HG03175 (cell line): ENCODE measurements around the gene SDHA.
"Not testable (repeated sequence)": the region's sequence is repeated elsewhere in the genome, so short reads cannot be mapped to it uniquely, and the experiment has no call there.

Experiments
- ATAC-seq: cut with Tn5 transposase; IDR thresholded peaks from one replicate; pipeline ENCODE4 v1.9.1; 2021; ENCODE audit warnings: mild to moderate bottlenecking, moderate library complexity; ENCODE audit not compliant: unreplicated experiment

The SDHA gene

DNA sequence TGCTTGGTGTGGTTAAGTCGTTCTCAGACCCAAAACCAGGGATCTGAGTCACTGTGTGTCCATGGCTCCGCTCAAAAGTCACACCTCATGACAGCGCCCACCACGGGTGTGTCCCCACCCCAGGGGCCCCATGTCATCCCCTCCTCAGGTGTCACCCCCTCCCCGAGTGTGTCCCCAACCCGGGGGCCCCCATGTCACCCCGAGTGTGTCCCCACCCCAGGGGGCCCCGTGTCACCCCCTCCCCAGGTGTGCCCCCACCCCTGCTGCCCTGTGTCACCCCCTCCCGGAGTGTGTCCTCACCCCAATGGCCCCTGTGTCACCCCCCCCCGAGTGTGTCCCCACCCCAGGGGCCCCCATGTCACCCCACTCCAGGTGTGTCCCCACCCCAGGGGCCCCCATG lies 21.8 kb upstream of the SDHA start:
- no peak for ATAC-seq

DNA sequence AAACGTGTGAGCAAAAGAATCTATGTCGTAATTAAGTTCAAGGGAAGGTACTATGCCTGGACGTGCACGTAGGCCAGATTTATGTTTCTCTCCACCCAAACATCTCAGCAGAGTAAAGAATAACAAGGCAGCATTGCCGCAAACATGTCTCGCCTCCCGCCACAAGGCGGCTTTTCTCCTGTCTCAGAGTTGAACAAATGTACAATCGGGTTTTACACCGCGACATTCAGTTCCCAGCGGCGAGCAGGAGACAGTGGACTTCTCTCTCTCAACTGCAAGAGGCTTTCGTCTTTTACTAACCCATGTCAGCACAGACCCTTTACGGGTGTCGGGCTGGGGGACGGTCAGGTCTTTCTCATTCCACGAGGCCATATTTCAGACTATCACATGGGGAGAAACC lies 21.1 kb upstream of the SDHA start:
- ATAC-seq, result not testable (repeated sequence)

DNA sequence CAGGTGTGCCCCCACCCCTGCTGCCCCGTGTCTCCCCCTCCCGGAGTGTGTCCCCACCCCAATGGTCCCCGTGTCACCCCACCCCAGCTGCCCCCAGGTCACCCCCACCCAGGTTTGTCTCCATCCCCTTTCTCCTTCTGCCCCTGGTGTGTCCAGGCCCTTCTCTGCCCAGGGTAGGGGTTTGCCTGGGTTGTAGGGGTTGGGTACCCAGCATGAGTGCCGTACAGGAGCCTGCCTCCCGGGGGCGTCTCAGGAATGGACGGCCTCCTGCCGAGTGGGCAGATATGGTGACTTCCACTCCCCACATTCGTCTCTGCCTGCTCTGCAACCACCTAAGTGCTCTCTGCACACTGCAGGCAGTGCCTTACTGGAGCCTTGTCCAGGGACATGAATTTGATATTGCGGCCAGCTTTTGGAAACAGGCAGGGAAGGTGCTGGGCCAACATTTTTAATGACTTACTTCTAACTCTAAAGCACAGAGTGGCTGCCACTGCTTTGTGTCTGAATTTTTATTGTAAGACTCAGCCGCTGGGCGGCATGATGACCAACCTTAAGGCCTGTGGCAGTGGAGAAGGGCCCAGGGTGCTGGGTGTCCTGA lies 20.1 kb upstream of the SDHA start:
- ATAC-seq, result no peak

DNA sequence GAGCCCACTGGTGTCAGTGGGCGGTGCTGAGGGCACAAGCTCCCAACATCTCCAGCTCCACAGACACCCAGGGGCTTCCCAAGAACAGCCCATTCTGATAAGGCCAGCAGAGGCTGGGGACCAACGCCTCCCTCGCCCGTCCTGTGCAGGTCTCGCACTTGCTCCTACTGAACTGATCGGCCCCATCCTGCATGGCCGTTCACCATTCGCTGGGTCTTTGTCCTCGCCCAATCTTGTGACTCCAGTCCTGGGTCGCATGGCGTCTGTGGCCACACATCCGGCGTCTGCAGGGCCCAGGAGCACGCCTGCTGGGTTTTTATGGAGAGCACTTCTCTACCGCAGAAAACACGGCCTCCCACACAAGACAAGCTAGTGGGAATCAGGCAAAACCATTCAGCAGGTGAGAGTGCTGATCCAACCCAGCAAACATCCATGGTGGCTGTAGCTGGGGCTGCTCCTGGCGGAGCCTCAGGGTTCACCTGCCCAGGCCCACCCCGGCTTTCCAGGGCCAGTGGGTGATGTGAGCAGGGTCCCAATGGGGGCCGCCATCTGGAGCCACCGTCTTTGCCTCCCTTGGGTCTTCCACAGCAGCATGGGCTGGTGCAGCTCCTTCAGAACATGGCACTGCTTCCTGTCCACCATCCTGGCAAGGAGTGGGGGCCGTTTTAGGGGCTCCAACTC lies 19.5 kb upstream of the SDHA start:
- ATAC-seq, result no peak

DNA sequence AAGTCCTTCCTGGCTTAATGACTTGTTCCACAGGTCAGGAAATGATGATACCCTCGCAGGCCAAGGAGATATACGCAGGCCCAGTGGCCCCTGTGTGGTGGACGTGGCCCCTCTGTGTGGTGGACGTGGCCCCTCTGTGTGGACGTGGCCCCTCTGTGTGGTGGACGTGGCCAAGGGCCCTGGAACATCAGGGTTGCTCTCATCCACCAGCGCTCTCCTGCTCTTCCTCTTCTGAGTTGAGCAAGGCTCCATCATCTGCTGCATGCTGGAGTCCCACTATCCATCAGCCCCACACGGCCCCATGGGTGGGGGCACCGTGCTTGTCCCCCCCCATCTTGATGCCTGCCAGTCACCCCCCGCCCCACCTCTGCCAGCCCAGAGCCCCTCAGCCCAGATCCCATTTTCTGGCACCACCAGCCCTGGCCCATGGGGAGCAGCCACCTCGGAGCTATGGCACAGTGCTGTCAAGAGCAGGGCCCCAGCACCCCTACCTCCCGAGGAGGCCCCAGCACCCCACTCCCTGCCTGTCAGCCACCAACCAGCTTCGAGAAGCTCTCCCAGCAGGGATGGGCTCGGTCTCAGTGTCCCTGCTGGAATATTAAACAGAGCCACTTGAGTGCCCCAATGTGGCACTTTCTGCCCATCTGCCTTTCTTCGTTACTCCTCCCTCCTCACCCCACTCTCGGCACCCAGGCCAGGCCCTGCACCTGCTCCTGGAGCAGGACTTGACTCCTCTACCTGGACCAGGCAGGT lies 18.7 kb upstream of the SDHA start:
- ATAC-seq, result no peak

DNA sequence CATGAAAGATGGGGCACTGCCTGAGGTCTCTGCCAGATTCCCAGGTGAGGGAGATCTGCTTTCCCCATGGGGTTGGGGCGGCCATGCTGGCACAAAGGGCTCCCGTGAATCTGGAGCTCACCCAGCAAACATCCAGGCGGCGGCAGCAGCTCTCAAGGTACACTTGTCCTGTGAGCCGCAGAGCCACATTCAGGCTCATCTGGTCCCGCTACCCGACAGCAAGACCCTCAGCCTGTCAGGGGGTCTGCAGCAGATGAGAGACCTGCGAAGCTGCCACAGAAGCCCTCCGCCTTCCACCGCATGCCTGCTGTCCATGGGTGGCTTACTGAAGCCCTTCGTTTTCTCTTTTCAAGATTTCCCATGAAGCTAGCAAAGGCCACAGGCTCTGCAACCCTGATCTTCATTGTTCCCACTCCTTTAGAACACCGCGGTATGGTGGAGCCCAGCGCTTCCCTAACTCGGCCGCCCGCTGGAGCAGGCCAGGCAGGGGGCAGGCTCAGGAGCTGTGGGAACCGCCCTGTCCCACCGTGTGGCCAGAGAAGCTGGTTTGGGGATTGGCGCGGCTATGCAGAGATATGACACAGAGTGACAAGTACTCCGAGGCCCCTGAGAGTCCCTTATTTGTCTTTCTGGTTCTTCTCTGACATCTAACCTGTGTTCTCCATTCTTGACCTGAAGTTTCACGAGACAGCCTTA lies 18.0 kb upstream of the SDHA start:
- ATAC-seq, result no peak

DNA sequence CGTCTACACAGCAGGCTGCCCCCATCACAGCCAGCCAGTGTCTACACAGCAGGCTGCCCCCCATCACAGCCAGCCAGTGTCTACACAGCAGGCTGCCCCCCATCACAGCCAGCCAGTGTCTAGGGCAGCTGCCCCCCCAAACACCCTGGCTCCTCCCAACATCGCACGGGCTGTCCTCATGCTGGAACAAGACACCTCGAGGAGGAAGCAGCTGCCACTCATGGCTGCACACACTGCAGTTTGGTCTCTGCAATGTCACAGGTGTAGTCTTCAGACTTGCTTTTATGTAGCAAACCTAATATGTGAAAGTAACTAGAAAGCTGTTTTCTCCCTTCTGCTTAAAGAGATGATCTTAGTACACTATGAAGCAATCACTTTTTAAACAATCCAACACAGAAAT lies 17.1 kb upstream of the SDHA start:
- no peak for ATAC-seq

DNA sequence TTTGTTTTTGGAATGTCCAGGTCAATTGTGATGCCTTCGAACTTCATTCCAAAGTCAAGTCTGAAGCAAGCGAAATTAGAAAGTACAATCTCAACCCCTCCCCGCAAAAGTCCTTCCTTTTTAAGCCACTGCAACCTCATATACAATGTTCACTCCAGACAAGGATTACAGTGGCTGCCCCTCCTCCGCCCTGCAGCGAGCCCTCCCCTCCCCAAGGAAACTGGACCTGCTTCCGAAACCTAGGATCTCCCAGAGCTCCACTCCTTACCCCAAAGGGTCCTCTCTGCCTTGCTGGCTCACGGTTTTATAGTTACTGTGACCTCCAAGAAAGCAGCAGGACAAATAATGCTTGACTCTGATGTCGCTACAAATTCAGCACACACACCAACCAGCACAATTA lies 16.4 kb upstream of the SDHA start:
- no peak for ATAC-seq

DNA sequence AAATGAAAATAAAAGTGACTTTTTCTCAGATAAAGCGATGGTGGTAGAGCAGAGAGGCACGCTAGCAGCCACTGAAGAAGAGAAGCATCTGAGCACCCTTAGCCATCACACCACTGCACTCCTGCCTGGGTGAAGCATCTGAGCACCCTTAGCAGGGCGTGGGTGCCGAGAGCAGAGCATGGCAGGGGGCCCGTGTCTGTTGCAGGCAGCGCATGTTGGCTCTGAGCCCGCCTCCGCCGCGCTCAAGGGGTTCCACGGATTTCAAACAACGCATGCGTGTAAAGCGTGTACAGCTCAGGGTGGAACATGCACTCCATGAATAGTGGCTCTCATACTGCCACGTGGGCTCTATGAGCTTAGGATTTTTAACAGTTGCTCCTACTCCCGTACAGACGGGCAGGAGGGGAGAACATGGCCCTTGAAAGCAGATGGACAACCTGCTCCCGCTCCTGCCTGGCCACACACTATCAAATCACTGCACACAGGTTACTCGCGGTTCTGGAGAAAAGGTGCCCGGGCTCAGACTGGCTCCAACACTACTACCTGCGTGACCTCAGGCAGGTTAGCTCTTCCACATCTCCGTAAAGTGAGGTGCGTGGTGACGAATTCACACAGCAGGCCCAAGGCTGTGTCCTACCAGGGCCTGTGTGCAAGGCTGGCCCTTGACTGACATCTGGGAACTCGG lies 14.7 kb upstream of the SDHA start:
- ATAC-seq, result no peak

DNA sequence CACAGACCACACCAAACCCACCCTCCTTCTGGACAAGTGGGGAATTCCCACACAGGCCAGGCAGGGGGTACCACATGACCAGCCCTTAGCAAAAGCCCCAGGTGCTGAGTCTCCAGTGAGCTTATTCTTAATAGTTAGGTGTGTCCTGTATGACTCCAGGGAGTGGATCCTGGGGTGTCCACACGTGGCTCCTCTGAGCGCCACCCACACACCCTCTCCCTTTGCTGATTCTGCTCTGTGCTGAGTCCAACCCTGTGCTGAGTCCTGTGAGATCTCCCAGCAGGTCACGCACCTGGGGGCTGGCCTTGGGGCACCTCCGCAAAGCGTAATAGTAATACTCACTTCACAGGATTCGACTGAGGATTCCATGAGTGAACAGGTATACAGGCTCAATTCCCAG lies 14.1 kb upstream of the SDHA start:
- no peak for ATAC-seq

DNA sequence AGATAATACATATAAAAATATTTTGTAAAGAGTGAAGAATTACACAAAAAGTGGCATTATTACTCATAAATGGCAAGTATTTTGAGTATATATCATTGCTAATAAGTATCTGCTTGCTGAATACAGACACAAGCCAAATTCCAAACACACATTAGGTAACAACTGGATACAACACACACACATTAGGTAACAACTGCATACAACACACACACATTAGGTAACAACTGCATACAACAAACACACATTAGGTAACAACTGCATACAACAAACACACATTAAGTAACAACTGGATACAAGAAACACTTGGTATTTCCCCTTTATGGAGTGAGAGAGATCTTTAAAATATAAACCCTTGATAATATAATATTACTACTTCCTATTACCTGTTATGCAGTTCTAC lies 13.7 kb upstream of the SDHA start:
- no peak for ATAC-seq

DNA sequence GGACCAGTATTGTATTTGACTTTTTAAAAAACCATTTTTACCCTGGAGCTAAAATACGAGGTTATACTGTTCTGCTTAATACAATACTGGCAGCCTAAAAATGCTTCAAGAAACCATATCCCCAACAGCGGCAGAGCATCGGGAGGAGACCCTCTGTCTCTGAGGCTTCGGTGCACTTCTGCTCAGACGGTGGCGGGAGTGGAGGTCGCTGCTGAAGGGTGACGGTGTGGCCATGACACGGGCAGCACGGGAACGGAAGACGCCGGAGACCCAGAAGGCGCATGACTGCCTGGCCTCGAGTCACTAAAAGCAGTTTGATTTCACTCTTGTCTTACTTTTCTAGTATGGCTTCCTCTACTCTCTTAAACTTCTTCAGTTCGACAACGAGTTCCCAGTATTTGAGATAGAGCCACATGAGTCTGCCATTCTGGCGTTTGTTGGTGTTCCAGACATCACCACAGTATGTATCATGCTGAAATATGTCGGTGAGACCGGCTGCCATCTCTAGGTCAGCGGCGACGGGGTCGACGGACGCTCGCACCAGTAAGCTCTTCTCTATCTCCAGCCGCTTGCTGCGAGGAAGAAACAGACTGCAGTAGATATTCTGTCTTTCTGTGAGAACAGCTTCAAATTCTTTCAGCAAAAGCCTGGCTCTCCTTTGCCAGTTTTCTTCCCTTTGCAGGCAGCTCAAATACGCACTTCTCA lies 13.0 kb upstream of the SDHA start:
- ATAC-seq, result no peak

DNA sequence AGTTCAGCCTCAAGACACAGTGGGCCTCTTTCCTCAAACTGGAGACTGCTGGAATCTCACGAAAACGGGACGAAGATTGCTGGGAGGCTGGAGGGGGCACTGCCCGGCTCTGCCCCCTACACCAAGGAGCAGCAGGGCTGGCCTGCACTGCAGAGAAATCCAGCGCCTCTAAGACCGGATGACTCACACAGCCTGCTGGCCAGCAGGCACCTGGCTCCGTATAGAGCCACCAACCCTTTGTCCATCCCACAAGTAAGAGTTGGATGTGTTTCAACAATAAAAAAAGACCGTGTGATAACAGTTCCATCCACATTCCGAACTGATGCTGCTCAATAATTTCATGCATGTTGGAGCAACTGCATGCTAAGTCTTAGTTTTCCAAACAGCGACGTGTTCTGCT lies 11.7 kb upstream of the SDHA start:
- no peak for ATAC-seq

DNA sequence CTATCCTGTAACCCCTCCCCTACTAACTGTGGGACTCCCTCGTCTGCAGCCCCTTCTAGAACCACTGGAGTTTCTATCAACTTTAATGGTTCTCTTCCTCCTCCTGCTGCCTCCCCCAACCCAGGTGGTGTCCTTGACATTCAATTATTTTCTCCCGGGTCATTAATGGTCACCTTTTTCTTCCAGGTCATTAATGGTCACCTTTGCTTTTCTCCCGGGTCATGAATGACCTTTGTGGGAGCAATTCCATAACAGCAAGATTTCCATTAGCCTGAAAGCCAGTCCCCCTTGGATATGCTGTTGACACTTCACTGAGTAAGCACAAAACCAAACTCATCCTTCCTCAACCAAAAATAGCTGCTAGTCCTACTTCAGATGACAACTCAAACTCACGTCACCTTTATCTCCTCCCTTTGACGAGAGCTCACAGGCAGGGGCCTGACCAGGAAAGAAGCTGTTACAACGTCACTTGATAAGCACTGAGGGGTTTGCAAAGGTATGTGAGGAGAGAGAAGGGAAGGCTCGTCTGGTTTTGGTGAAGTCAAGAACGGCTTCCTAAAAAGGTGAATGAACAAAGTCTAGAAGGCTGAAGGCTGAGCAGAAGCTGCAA lies 11.1 kb upstream of the SDHA start:
- ATAC-seq, result no peak

DNA sequence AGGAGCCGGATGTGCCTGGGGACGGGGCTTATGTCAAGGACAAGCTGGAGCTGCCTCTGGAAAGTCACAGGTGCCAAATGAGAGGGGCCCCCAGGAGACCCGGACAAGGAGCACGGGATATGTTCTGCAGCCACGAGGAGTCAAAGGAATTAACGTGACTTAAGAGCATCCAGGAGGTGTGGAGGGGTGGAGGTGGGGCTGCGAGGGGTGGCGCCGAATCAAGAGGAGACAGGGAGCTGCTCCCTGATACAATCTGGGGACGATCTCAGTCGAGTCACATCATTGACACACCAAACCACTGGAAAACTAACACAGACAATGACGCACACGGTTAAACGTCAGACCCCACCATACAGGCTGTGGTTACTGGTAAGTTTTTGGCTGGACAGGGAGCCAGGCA lies 10.5 kb upstream of the SDHA start:
- ATAC-seq, result no peak

DNA sequence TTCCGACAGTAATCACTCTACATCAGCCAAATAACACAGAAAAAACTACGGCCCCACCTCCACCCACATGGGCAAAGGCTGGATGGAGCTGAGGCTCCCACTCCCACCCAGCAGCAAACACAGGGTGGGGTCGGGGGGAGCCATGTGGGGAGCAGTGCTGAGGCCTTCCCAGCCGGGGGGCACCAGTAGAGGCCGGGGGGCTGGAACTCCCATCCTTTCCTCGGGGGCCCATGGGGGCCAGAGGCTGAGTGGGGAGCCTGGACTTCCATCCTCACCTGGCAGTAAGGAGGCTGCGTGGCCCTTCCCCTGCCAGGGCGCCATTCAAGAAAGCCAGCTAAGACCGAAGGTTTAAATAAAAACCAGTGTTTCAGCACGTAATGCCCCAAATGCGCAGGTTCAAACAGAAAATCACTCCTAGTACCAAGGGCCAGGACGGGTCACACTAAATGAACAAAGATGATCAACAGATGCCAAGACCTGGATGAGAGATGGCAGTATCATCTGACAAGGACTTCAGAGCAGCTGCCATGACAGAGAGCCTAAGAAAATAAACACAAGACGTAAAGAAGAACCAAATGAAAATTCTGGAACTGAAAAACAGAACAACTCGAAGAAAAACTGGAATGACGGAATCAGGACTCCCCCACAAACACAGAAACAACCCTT lies 9.5 kb upstream of the SDHA start:
- no peak for ATAC-seq

DNA sequence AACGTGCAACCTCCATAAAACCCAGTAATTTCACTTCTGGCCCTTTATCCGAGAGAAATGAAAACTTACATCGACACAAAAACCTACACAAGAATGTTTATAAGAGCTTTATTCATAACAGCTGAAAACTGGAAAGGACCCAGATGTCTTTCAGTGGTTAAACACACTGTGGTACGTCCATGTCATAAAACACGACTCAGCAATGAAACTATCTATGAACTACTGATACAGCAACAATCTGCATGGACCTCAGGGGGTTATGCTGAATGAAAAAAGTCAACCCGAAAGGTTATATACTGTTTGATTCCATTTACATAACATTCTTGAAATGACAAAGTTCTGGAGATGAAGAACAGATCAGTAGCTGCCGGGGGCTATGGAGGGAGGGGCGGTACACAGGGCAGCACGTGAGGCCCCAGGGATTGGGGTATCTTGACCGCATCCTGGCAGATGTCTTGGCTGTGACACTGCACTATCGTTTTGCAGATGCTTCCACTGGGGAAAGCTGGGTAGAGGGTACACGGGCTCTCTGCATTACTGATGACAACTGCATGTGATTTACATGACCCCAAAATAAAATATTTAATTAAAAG lies 4.2 kb upstream of the SDHA start:
- ATAC-seq, result no peak

DNA sequence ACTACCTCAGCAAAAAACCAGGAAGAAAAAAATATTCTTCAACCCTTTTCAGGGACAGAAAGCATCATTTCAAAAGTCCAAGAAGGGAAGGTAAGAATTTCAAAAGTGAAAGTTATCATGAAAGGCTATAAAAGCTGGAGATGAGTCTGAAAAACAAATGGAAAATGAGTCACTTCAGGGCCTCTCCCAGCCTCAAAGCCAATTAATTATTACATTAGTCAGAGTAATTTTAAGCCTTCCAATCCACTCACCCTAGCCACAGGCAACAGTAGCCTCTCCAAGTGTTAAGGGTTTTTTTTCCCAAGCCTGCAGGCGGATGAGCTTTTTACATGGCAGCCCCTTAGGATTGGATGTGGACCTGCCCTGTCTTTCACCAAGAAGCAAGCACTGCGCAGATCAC lies 2.9 kb upstream of the SDHA start:
- not testable (repeated sequence) for ATAC-seq

DNA sequence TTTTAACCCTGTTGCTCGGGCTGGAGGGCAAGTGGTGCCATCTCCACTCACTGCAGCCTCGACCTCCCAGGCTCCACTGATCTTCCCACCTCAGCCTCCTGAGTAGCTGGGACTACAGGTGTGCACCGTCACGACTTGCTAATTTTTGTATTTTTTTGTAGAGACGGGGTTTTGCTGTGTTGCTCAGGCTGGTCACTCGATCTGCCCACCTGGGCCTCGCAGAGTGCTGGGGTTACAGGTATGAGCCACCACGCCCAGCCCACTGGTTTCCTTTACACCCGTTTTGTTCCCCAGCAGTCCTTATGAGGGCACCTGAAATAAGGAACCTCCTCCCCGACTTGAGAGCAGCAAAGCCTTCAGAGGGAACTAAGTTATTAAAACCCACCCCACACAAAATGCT lies 2.0 kb upstream of the SDHA start:
- ATAC-seq, result not testable (repeated sequence)
